ENCODE data around the gene ROBO2.

Gene ROBO2

DNA sequence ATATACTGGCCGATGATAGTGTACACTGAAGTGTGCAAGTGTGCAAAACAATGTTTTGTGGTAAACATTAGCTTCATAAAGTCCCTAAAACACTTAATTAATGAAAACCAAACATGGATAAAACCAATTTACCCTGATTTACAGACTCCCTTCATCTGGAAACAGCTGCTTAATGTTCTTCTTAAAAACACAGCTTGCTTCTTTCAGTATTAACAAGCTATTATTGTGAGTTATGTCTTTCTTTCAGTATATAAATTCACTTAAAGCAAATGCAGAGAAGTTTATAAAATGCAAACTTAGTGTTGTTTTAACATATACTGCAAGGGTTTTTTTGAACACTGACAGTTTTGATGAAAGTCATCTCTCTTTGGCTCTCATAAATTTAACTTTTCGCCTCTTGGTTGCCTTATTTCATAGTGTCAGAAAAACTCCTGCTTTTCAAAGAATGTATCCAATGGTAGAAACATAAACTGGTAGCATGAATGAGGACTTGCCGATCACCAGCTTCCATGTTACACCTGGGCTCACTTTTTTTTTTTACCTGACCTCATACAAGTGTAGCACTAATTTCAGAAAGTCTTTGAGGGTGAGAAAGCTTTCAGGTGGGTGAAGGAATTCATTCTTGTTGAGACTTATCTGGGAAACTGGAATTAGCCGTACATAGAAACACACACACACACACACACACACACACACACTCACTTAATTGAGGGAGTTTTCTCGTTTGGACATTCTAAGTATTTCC, 532.2 kb downstream of the ROBO2 start:
- DNase-seq (ENCODE audit: low spot score): no peak

DNA sequence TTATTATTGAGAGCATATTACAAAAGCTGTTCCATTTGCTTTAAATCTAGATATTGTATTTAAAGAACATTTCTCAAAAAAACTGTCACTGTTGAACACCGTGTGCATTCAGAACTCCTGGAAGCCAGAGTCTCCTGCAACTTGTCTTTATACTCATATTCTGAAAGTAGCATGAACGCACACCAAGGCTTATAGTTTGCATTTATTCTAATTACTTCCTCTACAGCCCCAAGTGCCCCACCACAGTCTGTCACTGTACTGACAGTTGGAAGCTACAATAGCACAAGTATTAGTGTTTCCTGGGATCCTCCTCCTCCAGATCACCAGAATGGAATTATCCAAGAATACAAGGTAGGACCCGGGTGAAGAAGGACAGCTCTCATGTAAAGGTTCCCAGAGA, 537.4 kb downstream of the ROBO2 start:
- DNase-seq (ENCODE audit: low spot score): no peak

DNA sequence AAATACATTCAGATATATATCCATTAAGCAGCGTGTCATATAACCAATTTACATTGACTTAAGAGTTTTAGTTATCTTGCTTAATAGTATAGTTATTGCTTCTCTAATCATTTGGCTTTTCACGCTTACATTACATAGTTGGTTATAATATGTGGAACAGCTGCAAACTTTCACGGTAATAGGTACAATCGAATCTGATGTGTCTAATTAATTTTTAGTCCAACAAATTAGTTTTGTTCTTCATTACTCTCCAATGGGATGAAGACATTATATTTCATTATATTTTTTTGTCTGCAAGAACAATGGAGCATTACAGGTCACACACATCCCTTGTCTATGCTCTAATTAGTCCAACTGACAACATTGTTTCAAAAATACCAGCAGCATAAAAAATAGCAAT, 546.3 kb downstream of the ROBO2 start:
- no peak for DNase-seq (ENCODE audit: low spot score)

DNA sequence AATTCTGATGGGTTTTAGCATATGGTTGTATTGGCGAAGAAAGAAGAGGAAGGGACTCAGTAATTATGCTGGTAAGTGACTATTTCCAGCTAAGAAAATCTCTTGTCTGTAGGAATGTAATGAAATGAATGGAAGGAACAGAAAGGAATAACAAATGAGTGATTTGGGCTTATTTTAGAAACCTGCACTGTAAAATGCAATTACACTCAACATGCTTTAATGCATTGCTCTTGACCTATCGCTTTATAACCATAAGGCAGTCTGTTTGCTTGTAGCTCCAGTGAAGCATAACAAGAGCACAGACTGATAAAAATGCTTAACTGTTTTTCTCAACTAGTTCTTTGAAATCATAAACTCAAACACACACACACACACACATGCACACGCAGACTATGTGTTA, 549.0 kb downstream of the ROBO2 start:
- no peak for DNase-seq (ENCODE audit: low spot score)

DNA sequence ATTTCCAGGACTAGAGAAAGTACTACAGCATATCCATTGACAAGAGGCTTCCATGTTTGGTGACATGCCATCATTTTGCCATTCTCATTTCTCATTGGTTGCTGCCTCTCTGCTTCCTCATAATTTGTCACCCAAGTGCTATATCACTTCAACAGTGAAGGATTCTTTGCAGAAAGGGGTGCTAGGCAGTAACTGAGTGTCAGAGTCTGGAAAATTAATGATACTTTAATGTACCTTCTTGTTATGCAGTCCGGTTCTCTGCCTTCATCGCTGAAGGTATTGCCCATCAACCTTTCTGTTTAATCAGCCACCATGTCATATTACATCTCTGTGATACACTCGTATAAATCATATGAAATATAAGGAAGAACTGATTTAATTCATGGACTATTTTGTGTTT, 550.3 kb downstream of the ROBO2 start:
- no peak for DNase-seq (ENCODE audit: low spot score)

DNA sequence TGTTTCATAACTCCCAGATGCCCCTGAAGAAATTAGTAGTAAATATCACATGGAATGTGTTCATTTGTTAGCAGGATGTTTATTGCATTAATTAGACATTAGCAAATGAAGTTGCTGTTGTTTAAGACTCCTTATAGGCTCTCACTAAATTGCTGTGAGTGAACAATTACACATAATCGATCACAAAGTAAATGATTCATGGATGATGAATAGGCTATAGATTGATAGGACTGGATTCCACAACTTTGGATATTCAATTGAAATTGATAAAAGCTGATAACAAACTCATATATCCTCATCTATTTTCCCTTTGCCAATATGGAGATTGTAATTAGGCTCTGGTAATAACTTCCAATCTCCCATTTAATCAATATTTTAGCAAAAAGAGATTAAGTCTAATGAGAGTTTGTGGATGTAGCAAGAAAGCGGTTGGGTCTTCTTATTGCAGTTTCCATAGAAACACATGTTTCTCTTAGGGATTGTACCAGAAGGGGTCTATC, 555.5 kb downstream of the ROBO2 start:
- no peak for DNase-seq (ENCODE audit: low spot score)

DNA sequence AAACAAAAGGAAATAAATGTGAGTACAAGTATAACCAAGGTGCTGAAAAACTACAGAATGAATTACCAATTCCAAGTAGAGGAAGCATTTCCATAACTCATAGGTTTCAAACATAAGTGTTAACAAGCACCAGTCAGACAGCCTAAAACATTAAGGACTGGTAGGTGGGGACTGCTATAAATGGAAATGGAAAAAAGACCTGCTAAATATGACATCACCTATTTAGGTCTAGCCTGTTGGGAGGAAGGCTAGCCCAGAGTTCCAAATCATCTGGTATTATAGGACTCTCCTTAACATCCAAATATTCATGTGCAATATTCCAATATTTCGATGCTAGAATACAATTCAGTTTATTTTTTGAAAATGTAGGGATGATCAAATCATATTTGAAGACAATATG, 560.0 kb downstream of the ROBO2 start:
- DNase-seq (ENCODE audit: low spot score): no peak

DNA sequence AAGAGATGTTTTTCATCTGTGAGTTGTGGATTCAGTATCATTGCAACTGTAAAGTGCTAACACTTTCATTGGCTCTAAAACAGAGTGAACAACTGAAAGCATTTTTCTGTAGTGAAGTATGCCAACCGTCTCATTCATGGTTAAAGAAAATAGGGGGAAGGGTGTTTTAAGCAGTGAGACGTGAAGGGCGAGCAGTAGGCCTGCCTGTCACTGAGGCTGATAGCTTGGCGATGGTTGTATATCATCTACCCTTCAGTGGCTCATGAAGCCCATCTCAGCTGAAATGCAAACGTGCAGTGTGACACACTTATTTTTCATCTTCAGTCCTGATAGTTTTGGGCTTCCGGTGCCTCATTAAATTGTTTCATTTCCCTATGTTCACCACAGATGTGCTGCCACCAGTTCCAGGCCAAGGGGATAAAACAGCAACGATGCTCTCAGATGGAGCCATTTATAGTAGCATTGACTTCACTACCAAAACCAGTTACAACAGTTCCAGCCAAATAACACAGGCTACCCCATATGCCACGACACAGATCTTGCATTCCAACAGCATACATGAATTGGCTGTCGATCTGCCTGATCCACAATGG, 562.0 kb downstream of the ROBO2 start:
- no peak for DNase-seq (ENCODE audit: low spot score)

DNA sequence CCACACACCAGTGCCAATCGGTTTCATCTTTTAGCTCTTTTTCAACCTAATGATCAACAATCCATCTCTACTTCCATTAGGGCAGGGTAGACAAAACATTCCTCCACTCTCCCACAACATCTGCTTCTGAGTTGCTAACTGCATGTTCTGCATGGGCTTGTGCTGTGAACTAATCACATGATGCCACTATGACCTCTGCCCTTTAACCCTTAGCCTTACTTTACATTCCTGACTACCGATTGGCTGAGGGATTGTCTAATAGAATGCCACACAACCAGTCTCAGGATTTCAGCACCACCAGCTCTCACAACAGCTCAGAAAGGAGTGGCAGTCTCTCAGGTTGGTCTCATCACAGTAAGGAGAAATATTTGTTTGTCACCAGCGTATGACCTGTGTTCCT, 562.8 kb downstream of the ROBO2 start:
- DNase-seq (ENCODE audit: low spot score): no peak

DNA sequence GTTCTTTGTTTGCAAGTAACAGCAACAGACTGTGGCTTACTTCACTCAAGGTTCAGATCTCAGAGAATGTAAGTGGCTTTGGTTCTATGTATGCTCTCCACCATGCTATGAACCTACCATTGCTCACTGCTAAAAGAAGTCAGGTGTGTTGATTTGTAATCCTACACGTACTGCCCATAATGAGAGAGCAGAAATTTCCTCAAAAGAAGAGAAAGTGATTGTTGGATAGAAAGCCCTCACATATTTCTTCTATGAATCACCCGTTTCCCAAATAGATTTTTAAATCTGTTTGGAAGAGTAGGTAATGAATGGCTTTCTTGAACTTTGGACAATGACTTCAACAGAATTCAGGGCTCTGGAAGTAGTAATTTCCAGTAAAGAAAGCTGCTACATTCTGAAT, 565.4 kb downstream of the ROBO2 start:
- DNase-seq (ENCODE audit: low spot score): no peak

DNA sequence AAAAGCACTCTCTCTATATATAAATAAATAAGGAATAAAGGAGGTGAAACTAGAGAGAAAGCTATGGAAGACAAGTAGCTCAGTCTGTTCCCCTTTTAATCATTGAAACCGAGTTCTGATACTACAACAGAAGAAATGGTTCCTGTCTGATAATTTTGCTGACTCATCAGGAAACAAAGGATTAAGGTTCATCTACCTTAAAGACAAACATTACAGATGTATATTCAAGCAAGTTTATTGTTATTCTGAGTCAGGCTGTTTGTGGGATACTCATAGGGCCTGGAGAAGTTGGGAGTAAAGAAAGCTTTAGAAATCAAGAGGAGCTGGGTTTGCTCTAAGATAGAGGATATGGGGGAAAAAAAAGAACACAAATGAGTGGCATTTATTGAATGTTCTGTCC, 566.0 kb downstream of the ROBO2 start:
- no peak for DNase-seq (ENCODE audit: low spot score)

DNA sequence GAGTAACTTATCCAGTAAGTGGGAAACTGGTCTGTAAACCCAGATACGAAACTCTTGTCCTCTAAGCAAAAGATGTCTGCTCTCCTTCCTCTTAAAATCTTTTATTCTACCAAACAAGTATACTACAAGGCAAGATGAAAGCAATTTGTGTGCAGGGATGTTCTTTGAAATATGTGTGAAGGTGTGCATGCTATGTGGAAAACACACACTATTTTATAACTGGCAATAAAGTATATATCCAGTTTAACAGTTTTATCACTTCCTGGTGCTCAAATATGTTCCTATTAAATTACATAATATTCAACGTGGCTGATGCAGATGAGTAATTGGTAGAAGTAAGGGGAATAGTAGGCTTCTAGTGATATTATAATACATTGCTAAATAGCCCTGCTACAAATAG, 566.5 kb downstream of the ROBO2 start:
- DNase-seq (ENCODE audit: low spot score): no peak

DNA sequence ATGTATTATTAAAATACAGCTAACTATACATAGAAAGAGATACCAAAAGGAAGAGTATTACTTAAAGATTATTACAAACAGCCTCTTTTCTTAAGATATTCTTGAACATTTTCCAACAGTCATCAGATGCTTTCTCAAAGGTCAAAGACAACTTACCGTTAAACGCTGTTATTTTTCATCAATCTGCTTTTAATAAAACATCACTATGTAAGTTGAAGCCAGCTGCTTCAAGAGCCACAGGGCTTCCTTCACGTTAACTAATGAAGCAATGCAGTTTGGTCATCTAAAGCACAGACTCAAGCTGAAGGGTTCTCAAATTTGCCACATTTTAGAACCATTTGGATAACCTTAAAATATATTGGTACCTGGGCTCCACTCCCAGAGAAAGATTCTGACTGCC, 578.8 kb downstream of the ROBO2 start:
- DNase-seq (ENCODE audit: low spot score): no peak

DNA sequence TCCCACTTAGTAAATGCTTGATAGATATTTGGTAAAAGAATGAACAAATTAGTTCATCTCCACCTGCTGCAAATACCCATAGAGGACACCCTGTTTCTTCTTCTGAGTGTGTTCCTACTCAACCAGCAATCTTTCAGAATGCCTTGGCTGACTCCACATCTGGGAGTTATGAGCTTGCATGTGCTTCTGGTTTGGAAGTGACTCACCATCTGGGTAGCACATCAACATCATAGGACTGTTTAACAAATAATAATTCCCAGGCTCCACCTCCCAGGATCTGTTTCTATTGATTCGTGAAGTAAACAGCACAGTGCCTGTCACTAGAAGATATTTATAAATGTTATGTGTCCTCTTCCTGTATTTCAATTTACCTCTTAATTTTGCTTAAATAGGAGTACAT, 580.1 kb downstream of the ROBO2 start:
- DNase-seq (ENCODE audit: low spot score): no peak

DNA sequence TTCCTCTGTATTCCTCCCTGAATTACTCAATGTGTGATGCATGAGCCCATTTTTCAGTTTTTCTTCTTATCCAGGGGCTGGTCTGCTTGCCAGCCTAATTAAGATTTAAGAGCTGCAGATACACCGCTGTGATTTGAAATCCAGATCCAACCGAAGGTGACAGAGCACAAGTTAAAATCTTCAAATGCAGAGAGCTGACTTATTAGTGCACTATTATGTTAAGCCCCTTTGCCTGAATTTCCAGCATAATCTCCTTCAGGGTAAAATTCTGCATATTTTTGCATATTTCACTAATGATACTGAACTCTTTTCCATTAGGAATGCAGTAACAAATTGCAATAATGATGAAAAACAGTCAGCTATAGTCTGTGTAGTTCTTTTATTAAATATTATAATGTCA, 583.6 kb downstream of the ROBO2 start:
- DNase-seq (ENCODE audit: low spot score): no peak

DNA sequence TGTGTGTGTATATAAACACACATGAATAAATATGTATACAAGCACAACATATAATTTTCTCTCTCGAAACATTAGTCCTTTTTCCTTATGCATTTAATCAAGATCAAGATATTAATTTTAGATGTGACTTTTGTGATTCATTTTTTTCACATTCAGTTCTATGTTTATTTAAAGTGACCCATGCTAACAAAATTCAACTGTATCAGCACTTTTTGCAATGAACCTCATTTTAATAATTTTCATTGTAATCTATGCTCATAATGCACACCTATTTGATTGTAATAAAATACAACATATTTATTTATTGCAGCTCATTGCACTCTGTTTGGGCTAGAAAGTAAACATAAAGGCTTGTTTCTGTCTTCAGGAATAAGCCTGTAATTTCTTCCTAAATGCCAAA, 586.3 kb downstream of the ROBO2 start:
- no peak for DNase-seq (ENCODE audit: low spot score)

DNA sequence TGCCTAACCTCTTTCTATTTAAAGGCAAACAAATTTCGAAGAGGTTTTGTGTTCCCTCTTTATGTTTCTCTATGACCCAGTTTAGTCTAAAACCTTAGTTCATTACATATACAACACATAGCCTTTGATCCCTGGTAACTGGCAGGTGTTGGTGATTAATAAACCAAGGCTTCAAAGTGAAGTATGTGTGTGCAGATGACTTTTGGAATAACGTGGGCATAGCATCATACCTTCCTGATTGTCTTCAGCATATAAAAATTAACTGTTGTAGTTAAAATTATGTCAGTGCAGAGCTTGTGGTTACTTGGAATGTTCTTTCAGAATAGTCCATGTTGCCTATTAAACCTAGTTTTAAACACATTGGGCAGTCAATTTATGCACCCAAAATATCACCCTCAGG, 608.3 kb downstream of the ROBO2 start:
- DNase-seq (ENCODE audit: low spot score): no peak

DNA sequence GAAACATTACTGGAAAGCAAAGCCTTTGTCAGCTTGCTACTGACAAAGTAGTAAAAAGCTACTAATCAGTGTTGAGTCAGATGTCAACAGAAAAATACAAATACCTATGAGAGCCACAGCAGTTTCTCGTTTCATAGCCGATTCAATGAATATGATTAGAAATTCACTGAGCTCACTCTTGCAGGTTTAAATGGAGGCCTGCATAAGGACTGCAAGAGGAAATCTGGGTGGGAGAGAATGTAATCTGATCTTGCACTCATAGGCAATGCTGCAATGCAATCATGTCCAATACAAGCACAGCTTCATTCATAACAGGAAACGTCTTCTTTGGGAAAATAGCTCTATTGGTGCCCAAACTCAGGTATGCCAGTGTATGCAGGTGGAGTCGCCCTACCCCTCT, 608.8 kb downstream of the ROBO2 start:
- no peak for DNase-seq (ENCODE audit: low spot score)

DNA sequence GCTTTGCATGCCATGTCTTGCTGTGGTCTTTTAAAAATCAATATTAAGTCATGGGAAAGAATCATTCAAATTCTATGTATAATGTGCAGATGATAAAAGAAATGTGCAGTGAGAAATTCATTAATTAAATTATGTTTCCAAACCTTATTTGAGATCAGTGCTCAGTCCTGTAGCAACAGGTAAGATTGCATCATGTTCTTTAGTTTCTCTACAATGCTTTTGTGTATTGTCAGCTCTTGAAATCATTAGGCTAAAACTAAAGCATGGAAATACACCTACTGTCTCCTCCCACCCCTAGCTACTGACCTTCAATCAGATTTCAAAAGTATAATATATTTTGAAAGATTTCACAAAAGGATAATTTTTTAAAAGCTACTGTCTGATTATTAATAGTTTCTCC, 612.7 kb downstream of the ROBO2 start:
- DNase-seq (ENCODE audit: low spot score): no peak

DNA sequence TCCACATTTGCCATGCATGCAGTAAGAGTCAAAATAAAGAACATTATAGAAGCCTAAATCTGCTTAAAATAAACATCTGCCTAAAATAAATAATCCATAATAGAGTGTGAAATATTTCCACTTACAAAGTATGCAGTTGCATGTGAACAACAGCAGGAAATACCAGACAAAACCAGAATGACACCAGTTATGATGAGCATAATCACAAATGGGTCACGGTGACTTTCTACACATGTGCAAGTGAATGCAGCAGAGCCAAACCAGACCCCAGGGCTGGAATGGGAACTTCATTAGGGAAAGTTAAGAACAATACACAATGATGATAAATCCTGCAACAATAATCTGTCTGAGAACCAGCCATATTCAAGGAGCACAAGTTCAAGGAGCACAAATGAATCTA, 615.5 kb downstream of the ROBO2 start:
- no peak for DNase-seq (ENCODE audit: low spot score)

DNA sequence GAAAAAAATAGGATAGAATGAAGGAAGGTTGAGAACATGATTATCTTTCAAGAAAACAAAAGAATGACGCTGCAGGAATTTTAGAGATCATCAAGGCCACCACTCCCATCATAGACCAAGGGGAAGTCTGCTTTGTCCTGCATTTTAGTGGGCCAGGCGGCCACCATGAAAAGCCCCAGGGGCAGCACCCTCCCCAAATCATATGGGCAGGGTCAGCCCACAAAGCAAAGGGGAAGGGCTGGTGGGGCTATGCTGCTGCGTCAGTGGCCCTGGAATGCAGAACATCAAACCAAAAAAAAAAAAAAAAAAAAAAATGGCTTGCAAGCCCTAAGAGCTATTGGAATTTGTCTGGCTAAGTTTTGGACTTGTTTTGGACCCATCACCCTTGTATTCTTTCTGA, 620.8 kb downstream of the ROBO2 start:
- DNase-seq (ENCODE audit: low spot score): no peak

DNA sequence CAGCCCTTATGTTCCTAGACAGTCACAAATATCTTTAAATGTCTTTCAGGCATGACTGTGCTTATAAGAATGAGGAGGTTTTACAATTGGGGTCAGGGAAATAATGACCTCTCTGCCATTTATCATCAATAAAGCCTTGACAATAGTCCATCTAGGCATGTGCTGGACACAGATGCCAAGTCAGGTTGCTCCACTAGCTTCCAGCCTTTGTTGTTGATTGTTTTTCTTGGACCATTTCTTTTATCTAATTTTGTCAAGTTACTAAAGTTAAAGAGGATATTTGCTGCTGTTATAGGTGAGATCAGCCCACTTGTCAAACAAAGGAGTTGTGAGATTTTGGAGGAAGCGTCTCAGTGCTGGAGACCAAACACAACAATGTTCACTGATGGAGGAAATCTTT, 628.0 kb downstream of the ROBO2 start:
- DNase-seq (ENCODE audit: low spot score): no peak

DNA sequence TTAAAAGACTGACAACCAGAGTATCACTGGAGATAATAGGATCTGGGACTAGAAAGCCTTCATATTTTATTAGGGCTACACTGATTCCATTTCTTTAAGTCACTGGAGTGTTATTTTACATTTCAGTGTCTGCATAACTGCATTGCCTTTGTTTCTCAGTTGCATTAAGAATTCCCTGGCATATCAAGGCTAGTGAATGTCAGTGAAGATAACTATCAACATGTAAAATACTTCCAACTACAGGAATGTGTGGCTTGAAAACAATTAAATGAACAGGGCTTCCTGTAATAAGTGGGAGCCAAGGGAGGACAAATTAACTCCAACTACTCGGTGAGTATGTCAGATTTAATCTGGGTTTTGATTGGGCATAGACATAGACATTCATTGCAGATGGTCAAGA, 628.5 kb downstream of the ROBO2 start:
- no peak for DNase-seq (ENCODE audit: low spot score)

DNA sequence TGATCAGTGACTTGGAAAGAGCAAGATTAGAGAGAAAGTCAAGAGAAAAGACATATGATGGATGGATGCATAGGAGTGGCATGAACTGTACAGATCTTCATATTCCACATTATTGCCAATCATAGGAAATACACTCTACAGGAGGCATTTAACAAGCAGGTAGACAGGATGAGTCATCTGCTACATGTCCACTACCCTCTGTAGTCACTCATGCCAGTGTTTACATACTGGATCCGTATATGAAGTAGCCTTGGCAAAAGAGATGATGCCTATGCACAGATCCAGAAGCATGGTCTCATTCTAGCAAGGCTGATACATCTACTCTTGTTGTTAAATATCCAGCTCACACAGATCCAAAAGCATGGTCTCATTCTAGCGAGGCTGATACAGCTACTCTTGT, 632.1 kb downstream of the ROBO2 start:
- no peak for DNase-seq (ENCODE audit: low spot score)

Measured in CD4-positive, alpha-beta T cell treated with Interleukin-2 at 100 ng/mL for 4 hours (primary cell).